ENCODE results near the gene WSCD2. TPM values are rescaled to one million over a fixed set of nuclear protein-coding genes. Genes with fewer than 3 reads are reported as not detected.

WSCD2 gene
- total and polyA plus RNA-seq, 2 of the 4 experiments (the other 2 are of a cell fraction), result not detected

DNA sequence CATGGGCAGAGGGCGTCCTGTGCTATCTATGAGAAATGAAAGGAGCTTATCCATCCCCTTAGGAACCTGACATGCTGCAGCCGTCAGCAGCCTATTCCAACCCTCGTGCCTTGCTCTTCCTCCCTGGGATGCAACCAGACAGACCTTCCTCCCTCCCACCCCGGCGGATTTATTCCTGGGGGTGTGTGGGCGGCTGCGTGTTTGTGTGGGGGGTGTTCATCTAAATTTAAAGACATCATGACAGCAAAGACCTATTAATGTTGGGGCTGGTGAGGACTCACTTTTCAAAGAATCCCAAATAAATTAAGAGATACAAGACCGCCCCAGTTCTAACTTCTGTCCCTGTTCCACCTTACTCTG, 52.0 kb downstream of the WSCD2 start:
- Histone ChIP-seq H2BK15ac (ENCODE audit: low read depth, low read length) (no peak overlapping the region), H4K8ac (ENCODE audit: low read depth in 2 of 2, low read length in 2 of 2) (no peak overlapping the region), H3K9ac (ENCODE audit: low read depth, low read length) (no peak overlapping the region), H2AK9ac (replicated peaks; ENCODE audit: low read depth, low read length, poor library complexity) (no peak overlapping the region), H4K20me1 (ENCODE audit: insufficient read depth, low read length) (no peaks in the 10 kb centered on the region), H3K56ac (ENCODE audit: extremely low read depth, insufficient read depth, low read length) (no peak overlapping the region), H3K9me1 (ENCODE audit: insufficient read depth, low read length) (no peaks in the 10 kb centered on the region), H2BK5ac (ENCODE audit: low read depth, low read length, poor library complexity, severe bottlenecking) (no peak overlapping the region), H2AFZ (replicated peaks; ENCODE audit: low read length, poor library complexity) (no peak overlapping the region), H3K4me3 (ENCODE audit: insufficient read depth, low read depth, low read length) (no peak overlapping the region), H3K14ac (replicated peaks; ENCODE audit: low read depth, low read length) (no peak overlapping the region), H2BK20ac (ENCODE audit: low read depth, low read length) (no peak overlapping the region), H3K79me1 (ENCODE audit: low read depth in 1 of 2, low read length in 2 of 2) (no peaks in the 10 kb centered on the region), H3K4ac (ENCODE audit: low read depth, low read length) (no peak overlapping the region), H4K91ac (ENCODE audit: insufficient read depth, low read depth, low read length) (no peak overlapping the region), H3K4me1 (ENCODE audit: control insufficient read depth, insufficient read depth, low read length) (no peaks in the 10 kb centered on the region), H2AK5ac (ENCODE audit: low read depth, low read length) (no peak overlapping the region), H4K5ac (ENCODE audit: low read depth, low read length) (no peak overlapping the region), H3K36me3 (ENCODE audit: control insufficient read depth, insufficient read depth, low read length) (no peaks in the 10 kb centered on the region), H3K9me3 (ENCODE audit: control insufficient read depth, insufficient read depth, low read length) (no peaks in the 10 kb centered on the region), H3K23ac (ENCODE audit: low read depth, low read length) (no peak overlapping the region), H3K27me3 (ENCODE audit: control insufficient read depth, insufficient read depth, low read length) (no peaks in the 10 kb centered on the region), H3K18ac (ENCODE audit: low read depth, low read length) (no peak overlapping the region), H2BK120ac (ENCODE audit: low read depth, low read length) (no peak overlapping the region), H3K27ac (ENCODE audit: insufficient read depth, low read length) (no peak overlapping the region), H3K4me2 (ENCODE audit: low read depth, low read length) (no peak overlapping the region)
- intact Hi-C loops (cut with micrococcal nuclease), result no loop called here
- TF ChIP-seq, protein P1, sequence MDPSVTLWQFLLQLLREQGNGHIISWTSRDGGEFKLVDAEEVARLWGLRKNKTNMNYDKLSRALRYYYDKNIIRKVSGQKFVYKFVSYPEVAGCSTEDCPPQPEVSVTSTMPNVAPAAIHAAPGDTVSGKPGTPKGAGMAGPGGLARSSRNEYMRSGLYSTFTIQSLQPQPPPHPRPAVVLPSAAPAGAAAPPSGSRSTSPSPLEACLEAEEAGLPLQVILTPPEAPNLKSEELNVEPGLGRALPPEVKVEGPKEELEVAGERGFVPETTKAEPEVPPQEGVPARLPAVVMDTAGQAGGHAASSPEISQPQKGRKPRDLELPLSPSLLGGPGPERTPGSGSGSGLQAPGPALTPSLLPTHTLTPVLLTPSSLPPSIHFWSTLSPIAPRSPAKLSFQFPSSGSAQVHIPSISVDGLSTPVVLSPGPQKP (IDR thresholded peaks at IDR 0.05; ENCODE audit: borderline replicate concordance, low read depth, low read length), result no peak
- TF ChIP-seq RFX5 (IDR thresholded peaks at IDR 0.05; ENCODE audit: low read depth, low read length) (no peak), CHD1 (IDR thresholded peaks at IDR 0.05; ENCODE audit: low read depth, low read length) (no peak), MAZ (IDR thresholded peaks at IDR 0.05; ENCODE audit: borderline replicate concordance, low read depth, low read length) (no peak), MXI1 (IDR thresholded peaks at IDR 0.05; ENCODE audit: borderline replicate concordance, low read depth, low read length) (no peak), BHLHE40 (IDR thresholded peaks at IDR 0.05; ENCODE audit: low read depth, low read length) (no peak)
- BruUV-seq (replicated peaks), result no TSS peak
- dilution Hi-C loops (cut with HindIII; ENCODE audit: low sequenced_read_pairs, unreplicated experiment), result no loop called here
- POLR2A ChIA-PET (ENCODE audit: unreplicated experiment), result no interaction called here
- in situ Hi-C loops (cut with MboI; ENCODE audit: low sequenced_read_pairs), result no loop called here
- no CpG with 5 or more reads among the region's 8 CpGs for WGBS, 2 experiments (ENCODE audit: extremely low coverage in 2 of 2, insufficient read length in 1 of 2)
- no peak for ATAC-seq (ENCODE audit: low read depth)
- CTCF ChIA-PET, result no interaction called here
- no peak for DNase-seq

Data from IMR-90 (cell line).